Mesendoderm (in vitro differentiated cells): Measurements from ENCODE around the gene ADK.
"Not testable (repeated sequence)": the region's sequence is repeated elsewhere in the genome, so short reads cannot be mapped to it uniquely, and the experiment has no call there.

Experiments
- DNase-seq: peaks from one replicate; pipeline ENCODE4 v3.0.0; 2013
- H2AK5ac ChIP-seq: 2 replicates; pipeline ENCODE4 v1.6.1; 2013; ENCODE audit warnings: low read length, inconsistent platforms
- H2BK120ac ChIP-seq: 2 replicates; pipeline ENCODE4 v1.6.1; 2013; ENCODE audit warnings: low read depth, mild to moderate bottlenecking, low read length, moderate library complexity, mixed read lengths
- H2BK15ac ChIP-seq: replicated peaks from 2 replicates; pipeline ENCODE4 v1.6.1; 2013; ENCODE audit warnings: low read depth, mild to moderate bottlenecking, moderate library complexity
- H2BK5ac ChIP-seq: 2 replicates; pipeline ENCODE4 v1.6.1; 2013; ENCODE audit warnings: low read length, inconsistent platforms
- H3K18ac ChIP-seq: 2 replicates; pipeline ENCODE4 v1.6.1; 2013; ENCODE audit warnings: mild to moderate bottlenecking, low read length, mixed read lengths
- H3K23ac ChIP-seq: one replicate; pipeline ENCODE4 v1.6.1; 2013; ENCODE audit warnings: low read length
- H3K27ac ChIP-seq: 2 replicates; pipeline ENCODE4 v1.5.1; 2013; ENCODE audit warnings: low read depth, mild to moderate bottlenecking, inconsistent platforms, low read length, moderate library complexity
- H3K27me3 ChIP-seq: 2 replicates; pipeline ENCODE4 v1.6.1; 2013; ENCODE audit warnings: low read length, control low read depth, mild to moderate bottlenecking, inconsistent platforms; ENCODE audit not compliant: insufficient read depth, poor library complexity
- H3K36me3 ChIP-seq: 2 replicates; pipeline ENCODE4 v1.6.1; 2013; ENCODE audit warnings: low read length, inconsistent platforms; ENCODE audit not compliant: control insufficient read depth, insufficient read depth
- H3K4ac ChIP-seq: one replicate; pipeline ENCODE4 v1.6.1; 2013; ENCODE audit warnings: low read depth, mild to moderate bottlenecking, low read length, moderate library complexity
- H3K4me1 ChIP-seq: 2 replicates; pipeline ENCODE4 v1.6.1; 2013; ENCODE audit warnings: low read depth, low read length, inconsistent platforms; ENCODE audit not compliant: control insufficient read depth
- H3K4me2 ChIP-seq: 2 replicates; pipeline ENCODE4 v1.6.1; 2013; ENCODE audit warnings: low read length
- H3K4me3 ChIP-seq: 2 replicates; pipeline ENCODE4 v1.5.1; 2013; ENCODE audit warnings: mild to moderate bottlenecking, low read length
- H3K56ac ChIP-seq: one replicate; pipeline ENCODE4 v1.6.1; 2013; ENCODE audit warnings: low read length
- H3K79me1 ChIP-seq: 2 replicates; pipeline ENCODE4 v1.6.1; 2013; ENCODE audit warnings: low read length, inconsistent platforms
- H3K79me2 ChIP-seq: 2 replicates; pipeline ENCODE4 v1.6.1; 2013; ENCODE audit warnings: mild to moderate bottlenecking, low read length; ENCODE audit not compliant: control insufficient read depth, insufficient read depth
- H3K9ac ChIP-seq: 2 replicates; pipeline ENCODE4 v1.6.1; 2013; ENCODE audit warnings: low read length, inconsistent platforms
- H4K5ac ChIP-seq: one replicate; pipeline ENCODE4 v1.6.1; 2013; ENCODE audit warnings: low read length
- H4K8ac ChIP-seq: one replicate; pipeline ENCODE4 v1.6.1; 2013; ENCODE audit warnings: low read depth, mild to moderate bottlenecking, control low read depth, low read length, moderate library complexity
- WGBS: extraction: QIAGEN DNeasy Blood & Tissue Kit; methylation state at CpG from one replicate; pipeline ENCODE4 v1.1.7; 2013; ENCODE audit warnings: low lambda C conversion rate, missing lambda C conversion rate; ENCODE audit not compliant: insufficient coverage; ENCODE audit errors: extremely low coverage; 5-methylcytosine and 5-hydroxymethylcytosine counted together

Gene ADK

DNA sequence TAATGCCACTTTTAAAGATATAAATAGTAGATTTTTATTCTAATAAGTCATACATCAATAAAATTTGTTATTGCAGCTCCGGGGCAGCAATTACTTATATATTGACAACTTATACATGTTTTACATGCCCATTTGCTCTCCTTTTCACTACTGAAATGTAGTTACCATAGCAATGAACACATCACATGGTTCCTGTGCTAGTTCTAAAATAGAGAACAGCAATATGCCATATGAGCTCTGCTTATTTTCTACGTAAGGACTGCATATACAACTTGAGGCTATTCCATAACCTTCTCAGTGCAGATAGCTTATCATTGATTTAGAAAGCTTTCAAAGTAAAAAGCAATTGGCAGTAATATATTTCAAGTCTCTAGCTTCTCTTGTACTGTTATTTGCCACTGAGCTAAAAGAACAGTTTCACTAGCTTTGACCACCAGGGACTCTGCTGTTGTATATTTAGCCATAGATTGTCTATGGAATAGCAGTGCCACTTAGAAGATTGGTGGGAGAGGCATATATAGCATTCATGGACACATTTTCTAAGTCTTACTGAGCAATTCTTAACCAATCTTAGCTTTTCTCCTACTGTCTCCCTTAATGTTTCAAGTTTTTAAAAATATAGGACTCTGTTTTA is 405.2 kb downstream of the ADK start:
- DNase-seq: no peak
- H3K4me3 ChIP-seq: no peak overlapping the region

GRCh38 chr10:74557098-74557497 is 406.1 kb downstream of the ADK start:
- H3K36me3 ChIP-seq: no peaks in the 10 kb centered on the region
- no peak overlapping the region for H3K4ac ChIP-seq
- H2BK5ac ChIP-seq: no peak overlapping the region
- H3K27me3 ChIP-seq: no peaks in the 10 kb centered on the region
- no peak overlapping the region for H3K9ac ChIP-seq
- no peak overlapping the region for H3K23ac ChIP-seq
- H2BK120ac ChIP-seq: no peak overlapping the region
- no peak overlapping the region for H3K4me2 ChIP-seq
- no peaks in the 10 kb centered on the region for H3K4me1 ChIP-seq
- H3K4me3 ChIP-seq: no peak overlapping the region
- no peak overlapping the region for H3K27ac ChIP-seq
- H3K56ac ChIP-seq: no peak overlapping the region
- no peak overlapping the region for H3K18ac ChIP-seq
- no peak overlapping the region for H4K8ac ChIP-seq
- WGBS: no CpG with 5 or more reads among the region's 1 CpG
- no peaks in the 10 kb centered on the region for H3K79me2 ChIP-seq
- no peak overlapping the region for H2AK5ac ChIP-seq
- no peak overlapping the region for H2BK15ac ChIP-seq
- DNase-seq: no peak
- H4K5ac ChIP-seq: no peak overlapping the region
- H3K79me1 ChIP-seq: no peaks in the 10 kb centered on the region

More for the DNA sequence above, 405.2 kb downstream of the ADK start:
- no peak overlapping the region for H4K5ac ChIP-seq
- no peaks in the 10 kb centered on the region for H3K36me3 ChIP-seq
- H2BK120ac ChIP-seq: no peak overlapping the region
- whole genome bisulfite sequencing: no CpG with 5 or more reads among the region's 2 CpGs
- no peak overlapping the region for H3K23ac ChIP-seq
- no peaks in the 10 kb centered on the region for H3K79me2 ChIP-seq
- H3K18ac ChIP-seq: no peak overlapping the region
- H3K9ac ChIP-seq: no peak overlapping the region
- H3K4me1 ChIP-seq: no peaks in the 10 kb centered on the region
- no peak overlapping the region for H2AK5ac ChIP-seq
- H3K56ac ChIP-seq: no peak overlapping the region
- no peaks in the 10 kb centered on the region for H3K79me1 ChIP-seq
- H2BK15ac ChIP-seq: no peak overlapping the region
- H3K4me2 ChIP-seq: no peak overlapping the region
- no peaks in the 10 kb centered on the region for H3K27me3 ChIP-seq
- H3K4ac ChIP-seq: no peak overlapping the region
- H2BK5ac ChIP-seq: no peak overlapping the region
- H3K27ac ChIP-seq: no peak overlapping the region
- H4K8ac ChIP-seq: no peak overlapping the region

GRCh38 chr10:74558403-74558802 is 407.4 kb downstream of the ADK start:
- Histone ChIP-seq H2AK5ac (no peak overlapping the region), H3K18ac (no peak overlapping the region), H3K4me1 (no peaks in the 10 kb centered on the region), H3K9ac (no peak overlapping the region), H3K4ac (no peak overlapping the region), H3K23ac (no peak overlapping the region), H4K8ac (no peak overlapping the region), H2BK15ac (no peak overlapping the region), H3K27ac (no peak overlapping the region), H3K27me3 (no peaks in the 10 kb centered on the region), H3K4me3 (no peak overlapping the region), H4K5ac (no peak overlapping the region), H2BK120ac (no peak overlapping the region), H3K36me3 (no peaks in the 10 kb centered on the region), H3K4me2 (no peak overlapping the region), H3K79me1 (no peaks in the 10 kb centered on the region), H3K79me2 (no peaks in the 10 kb centered on the region), H3K56ac (no peak overlapping the region), H2BK5ac (no peak overlapping the region)
- no CpG with 5 or more reads among the region's 3 CpGs for WGBS
- no peak for DNase-seq

DNA sequence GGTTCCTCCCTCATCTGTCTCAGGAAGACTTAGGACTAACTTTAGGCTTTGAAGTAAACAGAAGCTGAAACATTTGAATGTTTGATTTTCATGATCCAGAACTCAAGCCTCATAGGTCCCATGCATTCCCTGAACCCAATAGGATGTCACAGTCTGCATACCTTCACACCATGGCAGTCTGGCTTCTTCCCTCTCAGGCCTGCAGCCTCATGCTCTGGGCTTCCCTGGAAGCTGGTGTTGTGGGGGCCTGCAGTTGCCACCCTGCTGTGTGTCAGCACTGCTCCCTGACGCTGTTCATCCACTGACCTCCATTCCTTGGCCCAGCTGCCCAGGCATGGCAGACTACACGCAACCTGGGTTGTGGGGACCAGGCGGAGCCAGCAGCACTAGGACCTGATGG is 407.9 kb downstream of the ADK start:
- no peak overlapping the region for H2AK5ac ChIP-seq
- no peaks in the 10 kb centered on the region for H3K27me3 ChIP-seq
- no peak overlapping the region for H3K18ac ChIP-seq
- H3K9ac ChIP-seq: no peak overlapping the region
- no peak overlapping the region for H3K56ac ChIP-seq
- no peak overlapping the region for H2BK15ac ChIP-seq
- H3K4ac ChIP-seq: no peak overlapping the region
- H4K5ac ChIP-seq: no peak overlapping the region
- H3K27ac ChIP-seq: no peak overlapping the region
- no peaks in the 10 kb centered on the region for H3K79me2 ChIP-seq
- H4K8ac ChIP-seq: no peak overlapping the region
- no peak overlapping the region for H3K23ac ChIP-seq
- no CpG with 5 or more reads among the region's 3 CpGs for WGBS
- H3K36me3 ChIP-seq: no peaks in the 10 kb centered on the region
- no peak overlapping the region for H3K4me2 ChIP-seq
- H2BK120ac ChIP-seq: no peak overlapping the region
- DNase-seq: peak; percentile 18
- H3K79me1 ChIP-seq: no peaks in the 10 kb centered on the region
- H3K4me3 ChIP-seq: no peak overlapping the region
- H2BK5ac ChIP-seq: no peak overlapping the region
- H3K4me1 ChIP-seq: no peaks in the 10 kb centered on the region

DNA sequence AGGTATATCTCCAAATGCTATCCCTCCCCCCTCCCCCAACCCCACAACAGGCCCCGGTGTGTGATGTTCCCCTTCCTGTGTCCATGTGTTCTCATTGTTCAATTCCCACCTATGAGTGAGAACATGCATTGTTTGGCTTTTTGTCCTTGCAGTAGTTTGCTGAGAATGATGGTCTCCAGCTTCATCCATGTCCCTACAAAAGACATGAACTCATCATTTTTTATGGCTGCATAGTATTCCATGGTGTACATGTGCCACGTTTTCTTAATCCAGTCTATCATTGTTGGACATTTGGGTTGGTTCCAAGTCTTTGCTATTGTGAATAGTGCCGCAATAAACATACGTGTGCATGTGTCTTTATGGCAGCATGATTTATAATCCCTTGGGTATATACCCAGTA is 417.9 kb downstream of the ADK start:
- H2AK5ac ChIP-seq: not testable (repeated sequence)

GRCh38 chr10:74573497-74573896 is 422.5 kb downstream of the ADK start:
- H2BK15ac ChIP-seq, H3K23ac ChIP-seq, H3K27ac ChIP-seq, H3K4me1 ChIP-seq, H3K79me2 ChIP-seq, DNase-seq, H3K79me1 ChIP-seq, H4K5ac ChIP-seq, H3K4me2 ChIP-seq, H2AK5ac ChIP-seq, H2BK120ac ChIP-seq, H3K4ac ChIP-seq, H4K8ac ChIP-seq, H3K9ac ChIP-seq, H3K36me3 ChIP-seq, H3K4me3 ChIP-seq, H3K18ac ChIP-seq, H2BK5ac ChIP-seq, H3K56ac ChIP-seq, H3K27me3 ChIP-seq: not testable (repeated sequence)
- WGBS: no CpG with 5 or more reads among the region's 12 CpGs

More for the DNA sequence above, 417.9 kb downstream of the ADK start:
- H4K5ac ChIP-seq, H3K27ac ChIP-seq, H3K56ac ChIP-seq, H3K79me1 ChIP-seq, H3K4me1 ChIP-seq, H3K4me3 ChIP-seq, DNase-seq, H3K79me2 ChIP-seq, H3K4me2 ChIP-seq, H3K23ac ChIP-seq, H3K36me3 ChIP-seq, H3K27me3 ChIP-seq, H2BK5ac ChIP-seq, H2BK120ac ChIP-seq, H3K18ac ChIP-seq, H2BK15ac ChIP-seq, H3K4ac ChIP-seq, H3K9ac ChIP-seq, H4K8ac ChIP-seq: not testable (repeated sequence)
- no CpG with 5 or more reads among the region's 4 CpGs for WGBS
